PC-3 (cell line): Measurements from ENCODE around the gene CLDN24. TPM values are rescaled to one million over a fixed set of nuclear protein-coding genes. Genes with fewer than 3 reads are reported as not detected.
A peak's percentile ranks its signal among the peaks of the same experiment; 100 is the strongest.

Experiments
- ATAC-seq: fragments of 200-7000 bp; cut with Tn5 transposase; 2 replicates; pipeline ENCODE4 v1.9.1; 2020; ENCODE audit warnings: mild to moderate bottlenecking, moderate library complexity
- Bru-seq: library from RNA; stranded (reverse); fragments of 400-500 nt; gene quantifications from one replicate; lab custom pipeline; 2021; lab: Mats Ljungman, UMichigan
- BruChase-seq, 2 experiments: library from RNA; stranded (reverse); fragments of 400-500 nt; gene quantifications; one replicate each; lab custom pipeline; 2021; lab: Mats Ljungman, UMichigan
- BruUV-seq: library from RNA; stranded (reverse); fragments of 400-500 nt; replicated peaks from 2 replicates; lab custom pipeline; 2021; lab: Mats Ljungman, UMichigan
- CTCF ChIA-PET: fragments of 300-600 bp; sonication (Branson Sonifier 250); formaldehyde crosslinking; loops from one replicate; lab custom pipeline; 2022; ENCODE audit warnings: antibody characterized with exemption; lab: Charles Lee
- POLR2A ChIA-PET: fragments of 300-600 bp; sonication (Branson Sonifier 250); formaldehyde crosslinking; loops from one replicate; lab custom pipeline; 2022; ENCODE audit warnings: antibody characterized with exemption; ENCODE audit not compliant: unreplicated experiment; lab: Charles Lee
- DNase-seq: peaks from one replicate; pipeline ENCODE4 v3.0.0-alpha.2; 2015
- H2AFZ ChIP-seq: fragments of 300-600 bp; sonication (generic); 2 replicates; pipeline ENCODE4 v1.6.0; 2016; ENCODE audit warnings: antibody characterized with exemption, low read length
- H3F3A ChIP-seq: fragments of 300-600 bp; sonication (generic); one replicate; pipeline ENCODE4 v1.6.0; 2017; ENCODE audit warnings: antibody characterized with exemption, low read length, control low read depth, mild to moderate bottlenecking; ENCODE audit not compliant: unreplicated experiment
- H3K27ac ChIP-seq: fragments of 300-600 bp; sonication (generic); 2 replicates; pipeline ENCODE4 v1.5.1; 2016; ENCODE audit warnings: mild to moderate bottlenecking, low read length
- H3K27me3 ChIP-seq: fragments of 300-600 bp; sonication (generic); 2 replicates; pipeline ENCODE4 v1.6.1; 2016; ENCODE audit warnings: low read length, mixed read lengths
- H3K36me3 ChIP-seq: fragments of 300-600 bp; sonication (generic); 2 replicates; pipeline ENCODE4 v1.6.1; 2016; ENCODE audit warnings: low read depth, mixed run types, low read length, mixed read lengths
- H3K4me1 ChIP-seq: fragments of 300-600 bp; sonication (generic); 2 replicates; pipeline ENCODE4 v1.5.1; 2016; ENCODE audit warnings: low read length; ENCODE audit not compliant: insufficient read depth
- H3K4me2 ChIP-seq: fragments of 300-600 bp; sonication (generic); 2 replicates; pipeline ENCODE4 v1.6.0; 2016; ENCODE audit warnings: low read length
- H3K4me3 ChIP-seq: fragments of 300-600 bp; sonication (generic); 2 replicates; pipeline ENCODE4 v1.5.1; 2016; ENCODE audit warnings: mild to moderate bottlenecking, low read length, mixed read lengths
- H3K79me2 ChIP-seq: fragments of 300-600 bp; sonication (generic); 2 replicates; pipeline ENCODE4 v1.6.1; 2017; ENCODE audit warnings: low read length, mixed read lengths
- H3K9ac ChIP-seq: fragments of 300-600 bp; sonication (generic); 2 replicates; pipeline ENCODE4 v1.6.0; 2016; ENCODE audit warnings: mild to moderate bottlenecking, low read length
- H3K9me2 ChIP-seq: fragments of 300-600 bp; sonication (generic); replicated peaks from 2 replicates; pipeline ENCODE4 v1.6.1; 2016; ENCODE audit warnings: mixed run types, low read length, mixed read lengths
- H3K9me3 ChIP-seq: fragments of 300-600 bp; sonication (generic); 2 replicates; pipeline ENCODE4 v1.6.1; 2016; ENCODE audit warnings: low read length, mixed read lengths
- H4K20me1 ChIP-seq: fragments of 300-600 bp; sonication (generic); 2 replicates; pipeline ENCODE4 v1.6.1; 2016; ENCODE audit warnings: low read length, mixed read lengths
- CTCF ChIP-seq: fragments of 300-600 bp; sonication (generic); conservative IDR thresholded peaks from 2 replicates; pipeline ENCODE4 v1.5.1; 2017; ENCODE audit warnings: antibody characterized with exemption, low read depth, mild to moderate bottlenecking, low read length
- EZH2 ChIP-seq: fragments of 300-600 bp; sonication (generic); IDR thresholded peaks from one replicate; pipeline ENCODE4 v1.6.1; 2017; ENCODE audit warnings: antibody characterized with exemption, mild to moderate bottlenecking, low read length; ENCODE audit not compliant: unreplicated experiment
- EZH2phosphoT487 ChIP-seq: fragments of 300-600 bp; sonication (generic); IDR thresholded peaks from 2 replicates; pipeline ENCODE4 v1.6.1; 2018; ENCODE audit warnings: mild to moderate bottlenecking, antibody characterized with exemption, low read length, borderline replicate concordance
- intact Hi-C: fragments of 100-400 bp; cut with micrococcal nuclease; formaldehyde crosslinking; loops from 2 replicates; pipeline ENCODE4 v1.9.0; 2023
- long read RNA-seq: library from polyadenylated mRNA; unstranded; transcript quantifications from one replicate; pipeline ENCODE4 v2.0.0, GENCODE V29; 2021; ENCODE audit not compliant: unreplicated experiment
- total RNA-seq: library from RNA; depleted of rRNA; stranded (reverse); fragments of >200 nt; gene quantifications from 2 replicates; pipeline ENCODE4 v1.2.3, GENCODE V29; 2014; rRNA removed

The CLDN24 gene
- total RNA-seq (not detected in 2 replicates), Bru-seq, nascent RNA (percentile 17 among the genes with signal in this experiment), BruChase-seq, experiment 1, labeled RNA remaining after a 6-hour chase (percentile 36 among the genes with signal in this experiment), BruChase-seq, experiment 2, labeled RNA remaining after a 2-hour chase (percentile 32 among the genes with signal in this experiment)
- long read RNA-seq, result 0 reads

GRCh38 chr4:183322326-183322725 lies at the start of gene CLDN24:
CLDN24 (minus strand) TSS chr4:183322426; CDS start chr4:183322426, 0 bp downstream.
- H3K4me1 ChIP-seq, result no peaks in the 10 kb centered on the region
- no peak within 1 kb of the TSS for H3K9ac ChIP-seq
- H3K79me2 ChIP-seq, result no peaks in the 10 kb centered on the region
- H4K20me1 ChIP-seq, result no peaks in the 10 kb centered on the region
- ChIA-PET CTCF (no interaction called here), POLR2A (no interaction called here)
- H3K27me3 ChIP-seq, result no peaks in the 10 kb centered on the region
- no peaks in the 10 kb centered on the region for H3K9me2 ChIP-seq
- intact Hi-C loops, result no loop called here
- no peak within 1 kb of the TSS for H2AFZ ChIP-seq
- ATAC-seq, result no peak
- H3K4me2 ChIP-seq, result no peak within 1 kb of the TSS
- no TSS peak for BruUV-seq
- no peaks in the 10 kb centered on the region for H3F3A ChIP-seq
- peaks cover 8% of the 10 kb centered on the region for H3K9me3 ChIP-seq
- no peak within 1 kb of the TSS for H3K27ac ChIP-seq
- no peaks in the 10 kb centered on the region; the same call in 1 of the 2 replicates for H3K36me3 ChIP-seq
- no peak for TF ChIP-seq EZH2
- no peak for TF ChIP-seq CTCF
- TF ChIP-seq EZH2phosphoT487, result no peak
- DNase-seq, result no peak
- H3K4me3 ChIP-seq, result no peak within 1 kb of the TSS

GRCh38 chr4:183370786-183371185 lies 48.6 kb upstream of the CLDN24 start:
- no peaks in the 10 kb centered on the region for H3F3A ChIP-seq
- H3K4me3 ChIP-seq, result no peak overlapping the region
- ATAC-seq, result no peak
- no peak overlapping the region for H2AFZ ChIP-seq
- BruUV-seq, result no TSS peak
- intact Hi-C loops, result no loop called here
- H3K27me3 ChIP-seq, result no peaks in the 10 kb centered on the region
- ChIA-PET POLR2A (no interaction called here), CTCF (no interaction called here)
- no peaks in the 10 kb centered on the region for H3K36me3 ChIP-seq
- H3K9me3 ChIP-seq, result no peaks in the 10 kb centered on the region
- TF ChIP-seq CTCF, result no peak
- TF ChIP-seq EZH2, result no peak
- TF ChIP-seq EZH2phosphoT487, result no peak
- no peak for DNase-seq
- no peaks in the 10 kb centered on the region for H3K9me2 ChIP-seq
- H3K27ac ChIP-seq, result no peak overlapping the region
- H3K4me2 ChIP-seq, result no peak overlapping the region
- no peaks in the 10 kb centered on the region for H3K79me2 ChIP-seq
- H4K20me1 ChIP-seq, result no peaks in the 10 kb centered on the region
- H3K9ac ChIP-seq, result no peak overlapping the region
- H3K4me1 ChIP-seq, result no peaks in the 10 kb centered on the region

GRCh38 chr4:183369073-183369472 lies 46.8 kb upstream of the CLDN24 start:
- Histone ChIP-seq H3K4me2 (no peak overlapping the region), H3K9me3 (no peaks in the 10 kb centered on the region), H4K20me1 (no peaks in the 10 kb centered on the region), H3K27me3 (no peaks in the 10 kb centered on the region), H3K9me2 (no peaks in the 10 kb centered on the region), H3K4me3 (no peak overlapping the region), H3K36me3 (no peaks in the 10 kb centered on the region), H3K4me1 (no peaks in the 10 kb centered on the region), H3K9ac (no peak overlapping the region), H3F3A (no peaks in the 10 kb centered on the region), H2AFZ (no peak overlapping the region), H3K27ac (no peak overlapping the region), H3K79me2 (no peaks in the 10 kb centered on the region)
- intact Hi-C loops, result no loop called here
- TF ChIP-seq EZH2phosphoT487 (no peak), EZH2 (no peak)
- BruUV-seq, result no TSS peak
- DNase-seq (no peak), ATAC-seq (no peak)
- ChIA-PET POLR2A (no interaction called here), CTCF (no interaction called here)
